GM18870 (cell line): ENCODE data around the gene RBM45.
A peak's percentile ranks its signal among the peaks of the same experiment; 100 is the strongest.
"Not testable (repeated sequence)": the region's sequence is repeated elsewhere in the genome, so short reads cannot be mapped to it uniquely, and the experiment has no call there.

Source experiments
- ATAC-seq: cut with Tn5 transposase; IDR thresholded peaks from one replicate; pipeline ENCODE4 v1.9.1; 2021; ENCODE audit warnings: moderate library complexity; ENCODE audit not compliant: unreplicated experiment

RBM45 gene, protein sequence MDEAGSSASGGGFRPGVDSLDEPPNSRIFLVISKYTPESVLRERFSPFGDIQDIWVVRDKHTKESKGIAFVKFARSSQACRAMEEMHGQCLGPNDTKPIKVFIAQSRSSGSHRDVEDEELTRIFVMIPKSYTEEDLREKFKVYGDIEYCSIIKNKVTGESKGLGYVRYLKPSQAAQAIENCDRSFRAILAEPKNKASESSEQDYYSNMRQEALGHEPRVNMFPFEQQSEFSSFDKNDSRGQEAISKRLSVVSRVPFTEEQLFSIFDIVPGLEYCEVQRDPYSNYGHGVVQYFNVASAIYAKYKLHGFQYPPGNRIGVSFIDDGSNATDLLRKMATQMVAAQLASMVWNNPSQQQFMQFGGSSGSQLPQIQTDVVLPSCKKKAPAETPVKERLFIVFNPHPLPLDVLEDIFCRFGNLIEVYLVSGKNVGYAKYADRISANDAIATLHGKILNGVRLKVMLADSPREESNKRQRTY

DNA sequence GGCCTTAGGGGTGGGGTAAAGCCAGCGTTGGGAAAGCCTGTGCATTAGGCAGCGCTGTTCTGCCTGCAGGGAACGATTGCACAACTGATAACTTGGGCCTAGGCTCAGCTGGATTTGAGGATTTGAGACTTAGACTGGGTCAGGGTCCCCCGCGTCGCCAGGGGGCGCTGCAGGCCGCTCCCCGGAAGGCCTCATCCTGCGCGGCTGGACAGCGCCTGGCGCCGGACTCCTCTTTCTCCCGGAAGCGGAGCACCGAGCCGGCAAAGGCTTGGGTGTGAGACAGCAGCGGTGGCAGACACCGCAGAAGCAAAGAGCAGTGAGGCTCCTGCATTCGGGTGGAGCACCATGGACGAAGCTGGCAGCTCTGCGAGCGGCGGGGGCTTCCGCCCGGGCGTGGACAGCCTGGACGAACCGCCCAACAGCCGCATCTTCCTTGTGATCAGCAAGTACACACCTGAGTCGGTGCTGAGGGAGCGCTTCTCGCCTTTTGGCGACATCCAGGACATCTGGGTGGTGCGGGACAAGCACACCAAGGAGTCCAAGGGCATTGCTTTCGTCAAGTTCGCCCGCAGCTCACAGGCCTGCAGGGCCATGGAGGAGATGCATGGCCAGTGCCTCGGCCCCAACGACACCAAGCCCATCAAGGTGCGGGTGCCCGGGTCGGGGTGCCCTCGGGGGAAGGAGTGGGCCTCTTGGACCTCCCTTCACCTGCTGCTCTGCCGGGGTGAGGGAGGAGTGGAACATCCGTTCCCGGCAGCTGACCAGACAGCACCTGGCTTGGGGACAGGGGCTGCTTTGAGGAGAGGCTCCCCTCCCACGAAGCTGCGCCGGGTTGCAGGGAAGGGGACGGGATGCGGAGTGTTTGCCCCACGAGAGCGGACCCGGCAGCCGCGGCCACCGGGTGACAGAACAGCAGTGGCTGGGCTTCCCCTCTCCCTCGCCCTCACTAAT, at the start of gene RBM45:
TSS of gene RBM45 (plus strand) at position 236 of the 951 bp plus-strand sequence. CDS start at position 346, 110 bp downstream.
- ATAC-seq: peak; percentile 85

DNA sequence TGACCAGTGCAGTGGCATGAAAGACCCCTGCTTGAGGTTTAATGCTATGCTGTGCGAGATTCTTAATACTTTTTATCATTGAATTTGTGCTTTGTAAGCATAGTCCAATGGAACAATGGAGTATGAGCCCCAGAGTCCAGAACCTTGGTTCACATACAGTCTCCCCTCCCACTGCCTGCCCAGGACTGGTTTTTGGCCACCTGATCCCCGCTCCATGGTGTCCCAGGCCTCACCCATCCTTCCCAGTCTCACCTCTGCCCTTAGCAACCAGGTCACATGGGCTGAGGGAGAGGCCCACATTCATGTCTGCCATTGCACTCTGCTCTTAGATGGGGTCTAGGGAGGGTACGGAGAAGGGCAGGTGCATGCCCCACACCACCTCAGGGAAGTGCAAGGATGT, 45.9 kb upstream of the RBM45 start:
- no peak for ATAC-seq

DNA sequence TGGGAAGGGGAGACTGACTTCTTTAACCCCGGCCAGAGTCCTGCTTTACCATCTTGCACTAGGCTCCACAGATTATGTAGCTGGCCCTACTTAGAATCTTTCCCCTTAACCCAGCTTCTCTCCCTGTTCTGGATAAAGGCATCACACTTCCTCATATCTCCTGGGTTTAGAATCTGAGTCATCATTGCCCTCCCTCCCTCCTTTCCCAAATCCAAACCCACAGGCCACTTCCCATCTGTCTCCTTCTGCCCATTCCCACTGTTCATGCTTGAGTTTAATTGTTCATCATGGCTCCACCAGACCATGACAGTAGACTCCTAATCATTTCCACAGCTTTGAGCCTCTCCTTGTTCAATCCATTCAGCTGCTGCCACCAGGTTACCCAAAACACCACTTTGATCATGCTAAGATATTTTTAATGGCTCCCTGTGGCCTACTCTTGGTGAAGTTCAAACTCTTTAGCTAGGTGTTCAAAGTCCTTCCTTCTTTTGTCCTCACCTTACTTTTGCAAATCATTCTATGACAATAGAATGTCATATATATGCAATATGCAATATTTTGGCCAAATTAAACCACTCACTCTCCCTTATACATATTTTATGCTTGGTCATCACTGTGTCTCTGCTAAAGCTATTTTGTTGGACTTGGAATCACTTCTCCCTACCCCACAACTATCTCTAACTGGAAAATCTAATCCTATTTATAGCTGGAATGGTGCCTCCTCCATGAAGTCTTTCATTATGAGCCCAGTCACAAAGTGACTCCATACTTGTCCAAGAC, 45.2 kb upstream of the RBM45 start:
- no peak for ATAC-seq

DNA sequence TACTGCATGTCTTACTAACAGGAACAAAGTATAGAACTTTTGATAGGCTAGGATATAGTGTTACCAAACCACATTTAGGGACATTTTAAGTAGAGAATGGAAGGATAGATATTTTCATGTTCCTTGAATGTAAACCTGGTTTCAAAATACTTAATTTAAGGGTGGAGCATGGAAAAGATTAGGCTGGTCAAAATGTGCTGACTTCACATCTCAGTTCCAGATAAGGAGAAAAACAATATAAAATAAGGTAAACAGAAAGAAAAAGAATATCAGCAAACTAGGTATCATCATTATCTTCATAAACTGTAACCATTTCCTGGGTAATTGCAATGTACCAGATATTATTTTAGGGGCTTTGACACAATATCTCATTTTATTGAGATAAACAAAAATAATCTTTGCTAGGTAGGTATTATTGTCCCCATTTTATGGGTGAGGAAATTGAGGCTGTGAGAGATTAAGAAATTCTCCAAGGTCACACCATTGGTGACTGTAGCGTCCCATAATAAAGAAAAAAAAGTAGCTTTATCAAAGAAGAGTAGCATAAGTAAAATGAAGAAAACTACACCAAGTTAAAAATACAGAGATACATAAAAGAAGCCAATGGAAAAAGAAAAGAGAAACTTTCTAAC, 43.3 kb upstream of the RBM45 start:
- no peak for ATAC-seq

DNA sequence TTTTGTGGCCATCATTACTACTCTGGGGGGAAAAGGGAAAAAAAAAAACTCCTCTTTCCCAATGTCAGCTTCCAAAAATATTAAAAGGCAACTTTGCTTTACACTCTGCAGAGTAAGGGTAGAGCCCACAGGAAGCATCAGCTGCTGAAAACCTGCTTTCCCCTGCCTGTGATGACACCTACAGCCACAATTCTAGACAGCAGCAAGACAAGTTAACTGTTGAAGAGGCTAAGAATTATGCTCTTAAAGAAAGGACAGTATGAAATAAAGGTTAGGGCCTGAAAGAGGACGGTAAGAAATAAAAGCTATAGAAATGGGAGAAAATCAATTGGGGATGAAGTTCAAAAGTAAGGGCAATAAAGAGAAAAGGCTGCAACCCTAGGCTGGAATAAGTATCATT, 42.7 kb upstream of the RBM45 start:
- ATAC-seq: no peak

DNA sequence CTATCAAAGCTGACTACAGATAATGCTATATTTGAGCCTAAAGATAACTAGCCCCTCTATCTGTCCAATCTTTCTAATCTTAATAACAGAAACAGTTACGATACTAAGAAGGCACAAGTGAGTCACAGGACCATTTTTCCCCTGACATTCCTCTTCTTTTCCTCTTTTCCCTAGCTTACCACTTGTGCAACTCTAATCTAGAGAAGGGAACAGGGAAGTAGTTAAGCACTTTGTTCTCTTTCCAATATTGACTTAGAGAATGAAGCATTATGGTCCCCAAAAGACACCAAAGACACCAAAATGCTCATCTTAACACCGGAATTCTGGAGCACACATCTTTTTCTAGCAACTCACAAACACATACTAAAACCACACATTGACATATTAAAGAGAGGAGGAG, 41.4 kb upstream of the RBM45 start:
- ATAC-seq: no peak

DNA sequence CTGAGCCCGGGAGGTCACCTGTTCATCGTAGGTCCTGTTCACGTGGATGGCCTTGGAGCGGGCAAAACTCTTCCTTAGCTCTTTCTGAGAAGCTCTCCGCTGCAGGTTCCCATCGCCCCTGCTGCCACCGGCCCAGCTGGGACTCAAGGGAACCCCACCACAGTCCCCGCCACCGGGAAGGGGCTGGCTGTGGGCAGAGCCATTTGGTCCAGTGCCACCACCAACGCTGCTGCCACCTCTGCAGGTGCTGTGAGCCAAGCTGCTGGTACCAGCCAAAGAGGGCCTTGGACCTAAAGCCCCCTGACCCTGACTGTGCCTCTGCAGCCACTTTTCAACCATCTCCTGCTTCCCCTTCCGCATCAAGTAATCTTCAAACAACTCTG, 40.2 kb upstream of the RBM45 start:
- no peak for ATAC-seq

DNA sequence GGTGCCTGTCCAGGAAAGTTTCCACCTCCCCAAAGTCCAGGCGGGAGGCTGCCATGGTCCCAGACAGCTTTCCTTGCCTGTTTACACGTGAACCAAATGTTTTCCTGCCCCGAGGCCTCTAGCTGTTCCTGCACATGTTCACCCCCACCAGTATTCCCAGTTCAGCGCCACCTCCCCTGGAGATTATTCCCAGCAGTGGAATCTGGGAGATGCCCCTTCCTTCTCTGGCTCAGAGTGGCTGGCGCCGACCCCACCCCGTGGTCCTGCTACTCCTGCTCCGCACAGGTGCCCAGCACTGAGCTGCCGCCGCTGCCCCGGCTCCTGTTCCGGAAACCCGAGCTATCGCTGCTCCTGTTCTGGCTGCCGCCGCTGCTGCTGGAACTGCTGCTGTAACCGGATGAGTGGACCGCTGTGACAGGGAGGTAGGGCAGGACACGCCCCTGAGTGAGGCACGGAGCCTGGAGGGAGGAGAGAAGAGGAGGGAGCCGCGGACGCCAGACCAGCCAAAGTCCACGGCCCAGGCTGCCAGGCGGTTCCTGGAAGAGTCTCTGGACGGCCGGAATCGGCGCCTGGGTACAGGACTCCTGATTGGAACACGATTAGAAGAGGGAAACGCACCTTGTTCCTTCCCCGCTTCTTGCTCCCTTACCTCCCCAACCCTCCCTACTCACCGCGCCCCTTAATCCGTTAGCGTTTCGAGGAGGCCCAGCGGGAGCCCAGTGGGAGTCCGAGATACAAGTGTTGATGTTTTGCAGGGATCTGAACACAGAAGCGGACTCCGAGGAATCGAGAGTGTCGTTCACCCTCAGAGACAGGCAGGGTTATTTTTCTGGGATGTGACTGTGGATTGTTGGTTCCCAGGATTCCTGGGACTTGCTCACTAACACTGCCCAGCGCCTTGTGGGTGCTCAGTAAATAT, 39.6 kb upstream of the RBM45 start, which contains the start of gene PDE11A:
TSS of gene PDE11A (minus strand) at position 395 of the 919 bp plus-strand sequence. CDS start at position 55, 340 bp downstream.
- no peak for ATAC-seq

DNA sequence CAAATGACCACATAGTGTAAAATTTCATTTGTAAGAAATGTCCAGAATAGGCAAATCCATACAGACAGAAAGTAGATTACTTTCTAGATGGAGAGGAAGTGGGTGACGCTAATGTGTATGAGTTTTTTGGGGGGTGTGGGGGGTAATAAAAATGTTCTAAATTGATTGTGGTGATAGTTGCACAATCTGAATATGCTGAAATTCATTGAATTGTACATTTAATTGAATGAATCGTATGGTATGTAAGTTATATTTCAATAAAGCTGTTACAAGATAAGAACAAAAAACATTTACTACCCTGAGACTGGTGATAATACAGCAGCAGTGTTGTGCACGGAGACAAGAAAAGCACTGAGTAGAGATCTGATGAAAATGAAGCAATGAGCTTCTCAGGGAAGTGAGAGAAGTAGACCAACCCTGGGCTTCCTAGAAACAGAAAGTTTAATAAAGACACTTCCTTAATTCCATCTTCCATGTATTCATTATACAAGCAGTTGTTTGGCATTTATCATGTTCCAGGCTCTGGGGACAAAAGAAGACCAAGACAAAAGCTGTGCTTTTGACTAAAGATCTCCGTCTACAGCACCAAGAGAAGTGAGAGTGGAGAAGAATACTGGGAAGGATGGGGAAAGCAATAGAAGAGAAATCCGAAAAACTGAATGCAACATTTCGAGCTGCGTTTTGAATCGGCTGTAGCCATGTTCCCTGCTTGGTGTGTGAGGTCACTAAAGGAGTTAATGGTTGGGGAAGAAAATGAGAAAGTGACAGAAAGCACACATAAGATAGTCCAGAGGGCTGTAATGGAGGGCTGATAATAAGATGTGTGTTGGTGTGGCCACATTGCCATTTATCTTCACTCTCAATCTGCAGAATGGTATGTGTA, 37.9 kb upstream of the RBM45 start:
- ATAC-seq: no peak

DNA sequence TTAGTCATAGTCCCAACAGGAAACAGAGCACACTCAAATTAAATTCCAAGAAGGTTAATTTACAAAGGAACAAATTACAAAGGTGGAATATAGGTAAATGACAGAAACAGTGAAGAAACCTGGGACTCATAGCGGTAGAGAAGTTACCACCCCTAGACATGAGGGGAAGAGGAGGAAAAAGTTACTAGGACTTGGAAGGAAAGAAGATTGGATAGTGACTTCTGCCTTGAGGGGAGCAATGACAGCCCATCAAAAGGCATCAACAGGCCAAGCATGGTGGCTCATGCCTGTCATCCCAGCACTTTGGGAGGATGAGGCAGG, 37.3 kb upstream of the RBM45 start:
- ATAC-seq: no peak

DNA sequence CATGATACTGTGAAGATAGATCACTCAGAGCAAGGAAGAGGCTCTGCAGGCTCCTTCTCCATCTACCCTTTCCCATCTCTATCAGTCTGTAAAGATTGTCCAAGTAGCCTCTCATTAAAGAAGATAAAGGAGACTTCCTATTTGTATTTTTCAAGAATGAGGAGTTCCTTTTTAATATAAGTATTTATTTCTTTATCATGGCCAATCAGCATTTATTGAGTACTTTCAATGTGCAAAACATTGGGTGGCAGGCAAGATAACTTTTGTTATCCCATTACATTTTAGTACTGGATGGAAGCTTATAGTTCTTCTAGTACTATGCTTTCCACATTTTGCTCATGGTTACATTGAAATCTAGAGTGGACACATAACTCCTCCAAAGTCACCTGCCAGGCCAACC, 36.1 kb upstream of the RBM45 start:
- no peak for ATAC-seq

DNA sequence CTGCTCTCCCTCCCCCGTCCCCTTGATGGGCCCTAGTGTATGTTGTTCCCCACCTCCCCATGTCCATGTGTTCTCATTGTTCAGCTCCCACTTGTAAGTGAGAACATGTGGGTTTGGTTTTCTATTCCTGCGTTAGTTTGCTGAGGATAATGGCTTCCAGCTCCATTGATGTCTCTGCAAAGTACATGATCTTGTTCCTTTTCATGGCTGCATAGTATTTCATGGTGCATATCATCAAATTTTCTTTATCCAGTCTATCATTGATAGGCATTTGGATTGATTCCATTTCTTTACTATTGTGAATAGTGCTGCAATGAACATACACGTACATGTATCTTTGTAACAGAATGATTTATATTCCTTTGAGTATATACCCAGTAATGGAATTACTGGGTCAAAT, 33.0 kb upstream of the RBM45 start:
- ATAC-seq: not testable (repeated sequence)

DNA sequence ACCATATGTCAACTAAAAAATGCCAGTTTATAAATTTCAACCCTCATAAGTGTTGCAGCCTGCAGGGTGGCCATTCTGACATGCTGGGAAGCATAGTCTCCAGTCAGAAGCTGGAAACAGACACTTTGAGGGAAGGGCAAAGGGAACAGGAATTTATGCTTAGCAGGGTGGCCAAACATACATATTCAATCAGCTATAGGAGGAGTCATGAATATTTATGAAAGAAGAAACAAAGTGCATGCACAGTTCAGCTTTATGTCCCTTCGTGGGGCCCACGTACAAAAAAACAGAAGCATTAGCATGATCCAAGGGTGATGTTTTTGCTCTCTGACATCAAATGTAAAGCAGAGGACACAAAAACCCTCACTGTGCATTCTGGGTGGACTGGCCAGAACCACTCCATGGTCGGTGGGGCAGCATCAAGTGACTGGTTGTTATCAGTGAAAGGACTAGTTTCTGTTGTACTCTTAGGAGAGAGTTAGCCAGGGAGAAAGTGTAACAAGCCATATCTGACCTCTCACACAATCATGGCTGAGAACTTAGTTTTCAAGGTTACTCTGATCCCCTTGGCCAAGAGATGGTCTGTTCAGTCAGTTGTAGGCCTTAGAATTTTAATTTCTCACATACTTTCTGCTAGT, 29.7 kb upstream of the RBM45 start:
- no peak for ATAC-seq

DNA sequence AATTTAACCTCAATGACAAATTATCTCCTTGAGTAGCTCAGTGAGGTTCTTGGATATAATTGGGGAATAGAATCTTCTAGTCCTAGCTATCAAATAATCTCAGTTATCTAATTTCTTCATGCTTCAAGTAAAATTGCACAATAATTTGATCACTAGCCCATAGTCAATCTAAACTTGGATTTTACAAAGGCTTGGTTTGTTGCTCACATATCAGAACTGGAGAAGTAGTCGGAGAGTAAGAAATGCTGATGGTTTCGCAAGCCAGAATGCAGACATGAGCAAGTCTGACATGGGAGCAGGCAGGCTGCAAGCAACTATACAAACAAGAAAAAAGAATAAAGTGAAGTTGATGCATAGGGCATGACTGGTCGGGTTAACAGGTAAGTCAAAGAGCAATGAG, 28.0 kb upstream of the RBM45 start:
- ATAC-seq: no peak

DNA sequence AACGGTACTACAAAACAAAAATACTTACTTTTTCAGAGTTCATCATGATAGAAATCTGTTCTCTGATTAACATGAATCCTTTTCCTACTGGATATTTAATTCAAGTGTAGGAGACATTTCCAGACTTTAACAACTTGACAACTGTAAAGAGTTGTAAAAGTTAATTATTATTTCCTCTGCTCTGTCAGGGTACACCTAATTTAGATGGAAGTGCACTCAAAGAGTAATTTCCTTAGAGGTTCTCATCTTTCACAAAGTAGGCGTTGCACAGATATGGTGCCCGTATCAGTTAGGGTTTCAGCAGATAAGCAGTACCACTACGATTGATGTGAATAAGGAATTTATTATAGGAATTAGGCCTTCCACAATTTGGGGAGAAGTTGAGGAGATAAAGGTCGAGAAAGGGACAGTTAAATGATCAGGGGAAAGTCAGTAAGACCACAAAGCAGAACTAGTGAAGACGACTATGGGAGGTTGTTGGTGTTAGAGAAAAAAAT, 23.4 kb upstream of the RBM45 start:
- no peak for ATAC-seq

DNA sequence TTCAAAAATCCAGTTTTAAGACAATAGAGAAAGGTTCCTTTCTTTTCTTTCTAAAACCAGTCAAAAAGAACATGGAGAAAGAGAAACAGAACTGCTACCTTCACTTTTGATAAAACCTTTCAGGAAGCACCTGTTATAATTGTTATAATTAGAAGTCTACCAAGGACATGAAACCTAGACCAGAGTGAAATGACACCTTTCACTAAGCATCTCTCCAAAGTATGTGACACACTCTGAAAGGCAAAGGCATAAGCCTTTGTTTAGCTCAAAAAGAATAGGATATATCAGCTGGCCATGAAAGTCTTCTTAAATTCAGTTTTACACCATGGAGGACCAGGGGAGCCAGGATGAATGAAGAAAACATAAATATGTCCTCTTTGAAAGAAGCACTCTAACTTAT, 18.8 kb upstream of the RBM45 start:
- ATAC-seq: no peak

DNA sequence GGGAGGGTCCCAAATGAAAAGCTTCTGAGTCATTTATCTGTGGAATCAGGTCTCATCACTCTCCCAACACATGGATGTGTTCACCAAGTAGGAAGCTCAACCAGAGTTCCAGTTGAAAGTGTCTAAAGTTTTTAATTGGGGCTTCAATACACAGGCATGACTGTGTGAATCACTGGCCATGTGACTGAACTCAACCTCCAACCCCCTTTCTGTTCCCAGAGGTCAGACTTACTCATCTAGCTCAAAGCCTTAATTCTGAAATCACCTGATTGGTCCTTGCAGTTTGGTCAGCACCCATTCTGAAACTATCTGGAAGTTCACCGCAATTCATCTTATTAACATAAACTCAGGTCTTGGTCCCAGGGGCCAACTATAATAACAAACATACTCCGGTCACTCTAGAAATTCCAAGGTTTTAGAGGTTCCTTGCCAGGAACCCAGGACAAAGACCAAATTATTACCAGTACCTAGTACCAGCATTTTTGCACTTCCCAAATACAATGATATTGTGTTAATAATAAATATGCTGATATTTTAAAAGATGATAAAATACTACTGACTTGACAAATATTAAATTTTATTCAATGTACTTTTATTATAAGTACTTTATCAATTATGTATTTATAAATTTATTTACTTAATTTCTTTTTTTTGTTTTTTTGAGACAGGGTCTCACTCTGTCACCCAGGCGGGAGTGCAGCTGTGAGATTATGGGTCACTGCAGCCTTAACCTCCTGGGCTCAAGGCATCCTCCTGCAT, 10.7 kb upstream of the RBM45 start:
- no peak for ATAC-seq
